ENCODE data around the gene UBR3. TPM values are rescaled to one million over a fixed set of nuclear protein-coding genes. Genes with fewer than 3 reads are reported as not detected.
"Not testable (repeated sequence)": the region's sequence is repeated elsewhere in the genome, so short reads cannot be mapped to it uniquely, and the experiment has no call there.

Gene UBR3
- total RNA-seq, 1 experiment from 2014 or later: 9.6 TPM

- not testable (repeated sequence) for DNase-seq (ENCODE audit: low spot score)
Measured at GRCh38 chr2:169866230-169866629, 39.0 kb downstream of the UBR3 start.

GRCh38 chr2:169867579-169867978, 40.3 kb downstream of the UBR3 start:
- DNase-seq (ENCODE audit: low spot score): no peak

GRCh38 chr2:169868951-169869350, 41.7 kb downstream of the UBR3 start:
- no peak for DNase-seq (ENCODE audit: low spot score)

GRCh38 chr2:169871369-169871768, 44.1 kb downstream of the UBR3 start:
- DNase-seq (ENCODE audit: low spot score): not testable (repeated sequence)

- no peak for DNase-seq (ENCODE audit: low spot score)
Measured at GRCh38 chr2:169871994-169872393, 44.7 kb downstream of the UBR3 start.

GRCh38 chr2:169877398-169877797, 50.1 kb downstream of the UBR3 start:
- DNase-seq (ENCODE audit: low spot score): peak; percentile 7

- DNase-seq (ENCODE audit: low spot score): no peak
Measured at GRCh38 chr2:169887120-169887519, 59.9 kb downstream of the UBR3 start.

- DNase-seq (ENCODE audit: low spot score): peak; percentile 37
Measured at GRCh38 chr2:169891593-169892298, 64.5 kb downstream of the UBR3 start.

- DNase-seq (ENCODE audit: low spot score): no peak
Measured at GRCh38 chr2:169892951-169893350, 65.7 kb downstream of the UBR3 start.

- DNase-seq (ENCODE audit: low spot score): no peak
Measured at GRCh38 chr2:169895294-169895985, 68.2 kb downstream of the UBR3 start.

- no peak for DNase-seq (ENCODE audit: low spot score)
Measured at GRCh38 chr2:169897834-169898233, 70.6 kb downstream of the UBR3 start.

- DNase-seq (ENCODE audit: low spot score): not testable (repeated sequence)
Measured at GRCh38 chr2:169900103-169900502, 72.8 kb downstream of the UBR3 start.

- DNase-seq (ENCODE audit: low spot score): no peak
Measured at GRCh38 chr2:169900686-169901085, 73.4 kb downstream of the UBR3 start.

GRCh38 chr2:169906731-169907130, 79.5 kb downstream of the UBR3 start:
- DNase-seq (ENCODE audit: low spot score): no peak

- DNase-seq (ENCODE audit: low spot score): no peak
Measured at GRCh38 chr2:169909376-169909775, 82.1 kb downstream of the UBR3 start.

- DNase-seq (ENCODE audit: low spot score): no peak
Measured at GRCh38 chr2:169910109-169910799, 83.0 kb downstream of the UBR3 start.

- no peak for DNase-seq (ENCODE audit: low spot score)
Measured at GRCh38 chr2:169911119-169911518, 83.9 kb downstream of the UBR3 start.

- DNase-seq (ENCODE audit: low spot score): no peak
Measured at GRCh38 chr2:169916623-169917022, 89.4 kb downstream of the UBR3 start.

- DNase-seq (ENCODE audit: low spot score): no peak
Measured at GRCh38 chr2:169923977-169924376, 96.7 kb downstream of the UBR3 start.

GRCh38 chr2:169925968-169926367, 98.7 kb downstream of the UBR3 start:
- no peak for DNase-seq (ENCODE audit: low spot score)

- DNase-seq (ENCODE audit: low spot score): peak; percentile 71
Measured at GRCh38 chr2:169928463-169928864, 101.2 kb downstream of the UBR3 start.

GRCh38 chr2:169933124-169933711, 106.0 kb downstream of the UBR3 start:
- peak; percentile 41 for DNase-seq (ENCODE audit: low spot score)

Measured in HT-29 (cell line).